ENCODE results near the gene SLC6A6.

SLC6A6 gene

DNA sequence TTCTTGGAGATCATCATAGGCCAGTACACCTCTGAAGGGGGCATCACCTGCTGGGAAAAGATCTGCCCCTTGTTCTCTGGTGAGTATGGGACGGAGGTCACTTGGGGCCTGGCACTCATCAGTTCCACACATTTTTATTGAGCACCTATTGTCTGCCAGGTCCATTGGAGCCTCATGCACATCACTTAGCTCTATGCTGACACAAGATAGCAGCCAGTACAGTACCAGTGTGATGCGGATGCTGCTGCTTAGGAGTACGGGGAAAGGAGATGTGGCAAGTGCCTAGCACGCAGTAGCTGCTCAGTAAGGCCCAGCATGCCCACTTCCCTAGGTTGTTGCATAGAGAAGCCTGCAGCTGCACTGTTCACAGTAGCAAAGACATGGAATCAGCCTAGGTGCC is 43.4 kb downstream of the SLC6A6 start:
- H3K4me1 ChIP-seq = no peaks in the 10 kb centered on the region
- no peaks in the 10 kb centered on the region for H3K27me3 ChIP-seq (ENCODE audit: control insufficient read depth, insufficient read depth, low read length)
- no peak overlapping the region for H3K9ac ChIP-seq
- no peak overlapping the region for H3K4me3 ChIP-seq (ENCODE audit: low read depth, low read length)
- H3K4me2 ChIP-seq (ENCODE audit: low read length) = no peak overlapping the region
- H3K27ac ChIP-seq = no peak overlapping the region
- no peaks in the 10 kb centered on the region for H3K79me2 ChIP-seq
- TF ChIP-seq, protein P1, sequence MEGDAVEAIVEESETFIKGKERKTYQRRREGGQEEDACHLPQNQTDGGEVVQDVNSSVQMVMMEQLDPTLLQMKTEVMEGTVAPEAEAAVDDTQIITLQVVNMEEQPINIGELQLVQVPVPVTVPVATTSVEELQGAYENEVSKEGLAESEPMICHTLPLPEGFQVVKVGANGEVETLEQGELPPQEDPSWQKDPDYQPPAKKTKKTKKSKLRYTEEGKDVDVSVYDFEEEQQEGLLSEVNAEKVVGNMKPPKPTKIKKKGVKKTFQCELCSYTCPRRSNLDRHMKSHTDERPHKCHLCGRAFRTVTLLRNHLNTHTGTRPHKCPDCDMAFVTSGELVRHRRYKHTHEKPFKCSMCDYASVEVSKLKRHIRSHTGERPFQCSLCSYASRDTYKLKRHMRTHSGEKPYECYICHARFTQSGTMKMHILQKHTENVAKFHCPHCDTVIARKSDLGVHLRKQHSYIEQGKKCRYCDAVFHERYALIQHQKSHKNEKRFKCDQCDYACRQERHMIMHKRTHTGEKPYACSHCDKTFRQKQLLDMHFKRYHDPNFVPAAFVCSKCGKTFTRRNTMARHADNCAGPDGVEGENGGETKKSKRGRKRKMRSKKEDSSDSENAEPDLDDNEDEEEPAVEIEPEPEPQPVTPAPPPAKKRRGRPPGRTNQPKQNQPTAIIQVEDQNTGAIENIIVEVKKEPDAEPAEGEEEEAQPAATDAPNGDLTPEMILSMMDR (IDR thresholded peaks at IDR 0.05) = no peak
- H3K36me3 ChIP-seq (ENCODE audit: control insufficient read depth, insufficient read depth, low read length) = no peaks in the 10 kb centered on the region
- H2AFZ ChIP-seq = no peak overlapping the region
- H3K9me3 ChIP-seq (ENCODE audit: control insufficient read depth, low read length) = no peaks in the 10 kb centered on the region

DNA sequence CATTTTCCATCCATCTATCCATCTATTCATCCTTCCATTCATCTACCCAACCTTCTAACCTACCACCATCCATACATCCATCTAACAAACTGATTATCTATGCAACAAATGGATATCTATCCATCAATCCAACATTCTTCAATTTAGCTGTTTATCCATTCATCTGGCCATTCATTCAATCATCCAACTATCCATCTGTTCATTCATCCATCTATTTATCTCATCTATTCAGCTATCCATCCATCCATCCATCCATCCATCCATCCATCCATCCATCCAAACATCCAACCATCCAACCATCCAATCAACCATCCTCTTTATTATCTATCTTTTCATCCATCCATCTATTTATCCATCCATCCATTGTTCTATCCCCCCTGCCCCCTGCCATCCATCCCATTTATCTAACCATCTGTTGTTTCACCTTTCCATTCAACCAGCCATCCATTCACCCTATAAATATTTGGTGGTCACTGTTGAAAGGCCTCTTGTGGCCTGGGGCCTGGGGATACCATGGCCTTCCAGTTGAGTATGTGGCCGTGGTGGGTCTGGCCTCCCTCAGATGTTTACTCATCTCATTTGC is 44.7 kb downstream of the SLC6A6 start:
- Histone ChIP-seq H3K9me3 (ENCODE audit: control insufficient read depth, low read length) (no peaks in the 10 kb centered on the region), H3K79me2 (no peaks in the 10 kb centered on the region), H3K27me3 (ENCODE audit: control insufficient read depth, insufficient read depth, low read length) (no peaks in the 10 kb centered on the region), H2AFZ (no peak overlapping the region), H3K27ac (no peak overlapping the region), H3K9ac (no peak overlapping the region), H3K4me2 (ENCODE audit: low read length) (no peak overlapping the region), H3K4me3 (ENCODE audit: low read depth, low read length) (no peak overlapping the region), H3K4me1 (peaks cover 3% of the 10 kb centered on the region), H3K36me3 (ENCODE audit: control insufficient read depth, insufficient read depth, low read length) (no peaks in the 10 kb centered on the region)
- TF ChIP-seq, protein P1 (IDR thresholded peaks at IDR 0.05) = no peak

DNA sequence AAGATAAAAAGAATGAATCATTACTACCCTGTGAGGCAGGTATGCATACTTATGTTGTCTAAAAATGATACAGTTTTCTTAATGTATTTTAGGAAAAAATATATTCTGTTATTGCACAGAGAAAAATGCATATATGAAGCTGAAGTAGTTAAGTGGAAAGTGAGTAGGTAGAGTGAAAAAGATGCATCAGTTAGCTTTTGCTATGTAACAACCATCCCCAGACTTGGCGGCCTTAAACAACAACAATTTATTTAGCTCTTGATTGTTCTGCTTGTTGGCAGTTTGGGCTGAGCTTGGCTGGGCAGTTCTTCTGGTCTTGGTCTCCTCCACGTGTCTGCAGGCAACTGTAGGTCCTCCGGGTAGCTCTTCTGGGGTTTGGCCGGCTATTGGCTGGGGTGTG is 45.7 kb downstream of the SLC6A6 start:
- H3K79me2 ChIP-seq = no peaks in the 10 kb centered on the region
- H3K4me1 ChIP-seq = peaks cover 7% of the 10 kb centered on the region
- H3K9me3 ChIP-seq (ENCODE audit: control insufficient read depth, low read length) = no peaks in the 10 kb centered on the region
- H3K4me3 ChIP-seq (ENCODE audit: low read depth, low read length) = no peak overlapping the region
- no peaks in the 10 kb centered on the region for H3K36me3 ChIP-seq (ENCODE audit: control insufficient read depth, insufficient read depth, low read length)
- no peaks in the 10 kb centered on the region for H3K27me3 ChIP-seq (ENCODE audit: control insufficient read depth, insufficient read depth, low read length)
- H3K27ac ChIP-seq = no peak overlapping the region
- H2AFZ ChIP-seq = no peak overlapping the region
- TF ChIP-seq, protein P1 (IDR thresholded peaks at IDR 0.05) = no peak
- H3K4me2 ChIP-seq (ENCODE audit: low read length) = no peak overlapping the region
- no peak overlapping the region for H3K9ac ChIP-seq

DNA sequence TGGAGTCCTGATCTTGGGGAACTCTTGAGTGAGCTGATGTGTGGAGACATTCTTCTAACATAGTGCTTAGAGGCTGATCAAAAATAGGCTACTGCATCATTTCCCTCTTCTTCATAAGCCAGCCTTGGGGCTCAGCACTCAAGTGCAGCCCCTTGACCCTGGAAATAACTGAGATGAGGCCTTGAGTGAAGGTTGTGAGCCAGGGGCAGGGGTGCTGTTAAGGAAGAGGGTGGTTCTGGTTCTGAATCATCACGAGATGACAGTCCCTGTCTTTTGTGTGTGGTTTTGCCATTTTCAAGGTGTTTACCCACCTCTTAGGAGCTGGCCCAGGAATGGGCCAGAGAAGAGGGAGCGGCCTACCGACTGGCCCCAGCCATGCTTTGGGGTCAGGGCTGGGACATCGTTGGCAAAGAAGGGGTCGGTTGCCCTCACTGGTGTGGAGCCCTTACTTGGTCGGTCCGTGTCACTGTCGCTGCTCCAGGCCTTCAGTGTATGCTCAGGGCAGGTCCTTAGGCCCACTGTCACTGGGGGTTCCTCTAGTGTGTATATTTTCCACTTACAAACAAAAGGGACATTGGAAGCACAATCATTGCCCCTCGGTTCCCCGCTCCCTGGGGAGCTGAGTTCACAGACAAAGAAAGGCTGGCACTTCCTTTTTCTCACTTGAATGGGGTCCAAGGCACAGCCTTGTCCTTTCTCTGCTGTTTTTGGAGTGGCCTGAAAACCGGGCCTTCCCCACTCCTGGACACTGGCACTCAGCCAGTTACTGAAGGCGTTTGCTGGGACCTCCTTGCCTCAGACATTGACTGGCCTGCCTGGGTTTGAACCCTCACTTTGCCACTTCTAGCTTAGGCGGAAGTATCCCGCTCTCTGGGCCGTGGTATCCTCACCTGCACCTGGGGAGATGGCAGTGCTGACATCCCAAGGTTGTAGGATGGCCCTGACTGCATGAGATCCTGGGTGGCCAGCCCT is 46.6 kb downstream of the SLC6A6 start:
- Histone ChIP-seq H3K79me2 (no peaks in the 10 kb centered on the region), H3K4me3 (ENCODE audit: low read depth, low read length) (no peak overlapping the region), H3K9me3 (ENCODE audit: control insufficient read depth, low read length) (no peaks in the 10 kb centered on the region), H3K4me1 (peaks cover 7% of the 10 kb centered on the region), H3K27me3 (ENCODE audit: control insufficient read depth, insufficient read depth, low read length) (no peaks in the 10 kb centered on the region), H3K9ac (no peak overlapping the region), H3K4me2 (ENCODE audit: low read length) (no peak overlapping the region), H2AFZ (no peak overlapping the region), H3K27ac (no peak overlapping the region), H3K36me3 (ENCODE audit: control insufficient read depth, insufficient read depth, low read length) (no peaks in the 10 kb centered on the region)
- TF ChIP-seq, protein P1 (IDR thresholded peaks at IDR 0.05) = no peak
